ENCODE measurements around the gene GNB4. TPM values are rescaled to one million over a fixed set of nuclear protein-coding genes. Genes with fewer than 3 reads are reported as not detected.

The GNB4 gene
- total and polyA plus RNA-seq, 12 donors: 6.6 to 48.2 (median 12.8) TPM

GRCh38 chr3:179486806-179487205 lies 35.5 kb upstream of the GNB4 start:
- Histone ChIP-seq H3K4me1 (peaks cover 0 to 6% (median 0%) of the 10 kb centered on the region in 9 donors), H3K27ac (no peak overlapping the region)

GRCh38 chr3:179482857-179483256 lies 31.6 kb upstream of the GNB4 start:
- ATAC-seq (no peak), DNase-seq (no peak)
- Histone ChIP-seq H3K4me1 (peaks cover 0 to 6% (median 0%) of the 10 kb centered on the region in 9 donors), H3K36me3 (no peaks in the 10 kb centered on the region), H3K27me3 (no peaks in the 10 kb centered on the region), H3K9me3 (peaks cover 0 to 5% (median 0%) of the 10 kb centered on the region in 11 donors), H3K27ac (no peak overlapping the region), H3K4me3 (no peak overlapping the region)
- intact Hi-C loops (cut with DNase I): no loop called here
- 65 to 73% methylated on average over 3 of the region's 3 CpGs for WGBS, 2 donors
- TF ChIP-seq, protein P1, sequence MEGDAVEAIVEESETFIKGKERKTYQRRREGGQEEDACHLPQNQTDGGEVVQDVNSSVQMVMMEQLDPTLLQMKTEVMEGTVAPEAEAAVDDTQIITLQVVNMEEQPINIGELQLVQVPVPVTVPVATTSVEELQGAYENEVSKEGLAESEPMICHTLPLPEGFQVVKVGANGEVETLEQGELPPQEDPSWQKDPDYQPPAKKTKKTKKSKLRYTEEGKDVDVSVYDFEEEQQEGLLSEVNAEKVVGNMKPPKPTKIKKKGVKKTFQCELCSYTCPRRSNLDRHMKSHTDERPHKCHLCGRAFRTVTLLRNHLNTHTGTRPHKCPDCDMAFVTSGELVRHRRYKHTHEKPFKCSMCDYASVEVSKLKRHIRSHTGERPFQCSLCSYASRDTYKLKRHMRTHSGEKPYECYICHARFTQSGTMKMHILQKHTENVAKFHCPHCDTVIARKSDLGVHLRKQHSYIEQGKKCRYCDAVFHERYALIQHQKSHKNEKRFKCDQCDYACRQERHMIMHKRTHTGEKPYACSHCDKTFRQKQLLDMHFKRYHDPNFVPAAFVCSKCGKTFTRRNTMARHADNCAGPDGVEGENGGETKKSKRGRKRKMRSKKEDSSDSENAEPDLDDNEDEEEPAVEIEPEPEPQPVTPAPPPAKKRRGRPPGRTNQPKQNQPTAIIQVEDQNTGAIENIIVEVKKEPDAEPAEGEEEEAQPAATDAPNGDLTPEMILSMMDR (IDR thresholded peaks at IDR 0.05): no peak

More at GRCh38 chr3:179486806-179487205, 35.5 kb upstream of the GNB4 start:
- H3K27me3 ChIP-seq: no peaks in the 10 kb centered on the region
- DNase-seq (no peak), ATAC-seq (no peak)
- intact Hi-C loops (cut with DNase I): no loop called here
- peaks cover 0 to 19% (median 3%) of the 10 kb centered on the region in 11 donors for H3K9me3 ChIP-seq
- 94 to 95% methylated on average over 3 of the region's 3 CpGs for WGBS, 2 donors
- no peak overlapping the region for H3K4me3 ChIP-seq
- H3K36me3 ChIP-seq: no peaks in the 10 kb centered on the region
- TF ChIP-seq, protein P1 (IDR thresholded peaks at IDR 0.05): no peak

GRCh38 chr3:179476215-179476614 lies 24.9 kb upstream of the GNB4 start:
- ATAC-seq: peak in 1 of 8 donors; percentile 51
- intact Hi-C loops (cut with DNase I): no loop called here
- WGBS, 2 donors: 85 to 89% methylated on average over 2 of the region's 2 CpGs

DNA sequence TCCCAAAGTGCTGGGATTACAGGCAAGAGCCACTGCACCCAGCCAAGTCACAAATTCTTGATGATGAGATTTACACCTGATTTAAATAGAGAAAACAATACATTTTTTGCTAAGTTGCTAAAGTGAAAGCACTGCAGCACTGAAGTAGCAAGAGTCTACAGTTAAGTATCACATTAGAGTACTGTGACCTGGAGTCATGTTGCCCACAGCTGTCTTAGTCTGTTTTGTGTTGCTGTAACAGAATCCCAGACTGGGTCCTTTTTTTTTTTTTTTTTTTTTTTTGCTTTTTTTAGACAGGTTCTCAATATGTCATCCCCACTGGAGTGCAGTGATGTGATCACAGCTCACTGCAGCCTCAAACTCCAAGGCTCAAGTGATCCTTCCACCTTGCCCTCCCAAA lies 23.2 kb upstream of the GNB4 start:
- Histone ChIP-seq H3K4me3 (no peak overlapping the region), H3K9me3 (peaks cover 0 to 8% (median 0%) of the 10 kb centered on the region in 11 donors), H3K27me3 (no peaks in the 10 kb centered on the region), H3K36me3 (no peaks in the 10 kb centered on the region), H3K4me1 (peaks cover 0 to 23% (median 3%) of the 10 kb centered on the region in 9 donors), H3K27ac (peak overlapping the region in 4 of 10 donors; percentile 44 to 76 (median 67))
- DNase-seq (no peak), ATAC-seq (peak in 1 of 8 donors; percentile 28)
- intact Hi-C loops (cut with DNase I): no loop called here
- TF ChIP-seq, protein P1 (IDR thresholded peaks at IDR 0.05): no peak

More at GRCh38 chr3:179476215-179476614, 24.9 kb upstream of the GNB4 start:
- Histone ChIP-seq H3K36me3 (no peaks in the 10 kb centered on the region), H3K4me1 (peaks cover 0 to 23% (median 3%) of the 10 kb centered on the region in 9 donors), H3K27ac (no peak overlapping the region), H3K4me3 (no peak overlapping the region), H3K9me3 (peaks cover 0 to 12% (median 0%) of the 10 kb centered on the region in 11 donors), H3K27me3 (no peaks in the 10 kb centered on the region)
- DNase-seq: no peak
- TF ChIP-seq, protein P1 (IDR thresholded peaks at IDR 0.05): no peak
